ENCODE data around the gene PDYN. TPM values are rescaled to one million over a fixed set of nuclear protein-coding genes. Genes with fewer than 3 reads are reported as not detected.

The PDYN gene
- total and polyA plus RNA-seq, 9 of the 15 experiments (the other 6 are each of a cell fraction or from before 2014, with no cell fraction given) = not detected

GRCh38 chr20:1992359-1993110 lies 1.3 kb downstream of the PDYN start:
- H2AFZ ChIP-seq (ENCODE audit: low read depth, low read length) = no peak overlapping the region
- H3K4me2 ChIP-seq (ENCODE audit: insufficient read depth, low read length) = no peak overlapping the region
- H3K79me2 ChIP-seq (ENCODE audit: control insufficient read depth, insufficient read depth, low read length) = no peaks in the 10 kb centered on the region
- H3K9ac ChIP-seq (ENCODE audit: insufficient read depth in 1 of 2, low read depth in 2 of 2, low read length in 2 of 2) = no peak overlapping the region
- ChIA-PET CTCF (ENCODE audit: low intra/inter-chr PET ratio) (no interaction called here), POLR2A (no interaction called here)
- H3K9me1 ChIP-seq (ENCODE audit: control insufficient read depth, insufficient read depth, low read length) = no peaks in the 10 kb centered on the region
- no peak overlapping the region for H3K27ac ChIP-seq (ENCODE audit: extremely low read depth, low read depth, low read length)
- in situ Hi-C loops (cut with MboI) (no loop called here), intact Hi-C loops (cut with micrococcal nuclease) (no loop called here)
- ATAC-seq (no peak), FAIRE-seq (no peak), DNase-seq (ENCODE audit: extremely low read depth in 1 of 4, low spot score in 3 of 4) (no peak)
- WGBS (ENCODE audit: insufficient coverage, low coverage, missing lambda C conversion rate) = 0% methylated on average over 6 of the region's 8 CpGs
- H3K4me3 ChIP-seq = no peak overlapping the region
- H3K36me3 ChIP-seq (ENCODE audit: control insufficient read depth, insufficient read depth, low read length) = no peaks in the 10 kb centered on the region
- no peaks in the 10 kb centered on the region for H3K9me3 ChIP-seq (replicated peaks; ENCODE audit: control insufficient read depth, insufficient read depth, low read depth, low read length)
- no peaks in the 10 kb centered on the region for H3K4me1 ChIP-seq (replicated peaks in 1 of 2; ENCODE audit: control insufficient read depth in 2 of 2, insufficient read depth in 2 of 2, low read length in 2 of 2)
- no TSS peak for BruUV-seq (replicated peaks)
- H3K27me3 ChIP-seq (ENCODE audit: control insufficient read depth in 2 of 2, insufficient read depth in 2 of 2, low read length in 2 of 2) = peaks cover 0 to 31% of the 10 kb centered on the region in 2 experiments; a peak in 3 of 5 replicates
- H4K20me1 ChIP-seq (replicated peaks; ENCODE audit: control insufficient read depth, insufficient read depth, low read length) = no peaks in the 10 kb centered on the region
- TF ChIP-seq TRIM28 (IDR thresholded peaks at IDR 0.05) (no peak), NR3C1 (CRISPR knock-in tag; IDR thresholded peaks at IDR 0.05) (no peak), CUX1 (CRISPR knock-in tag; IDR thresholded peaks at IDR 0.05) (no peak), USF2 (CRISPR knock-in tag; IDR thresholded peaks at IDR 0.05) (no peak), RFX7 (CRISPR knock-in tag; IDR thresholded peaks at IDR 0.05) (no peak), ZNF146 (CRISPR knock-in tag; IDR thresholded peaks at IDR 0.05; ENCODE audit: unreplicated experiment) (no peak), SREBF1 (IDR thresholded peaks at IDR 0.05; ENCODE audit: borderline replicate concordance, low read depth, low read length) (no peak), ZNF232 (CRISPR knock-in tag; IDR thresholded peaks at IDR 0.05) (no peak), MYBL2 (IDR thresholded peaks at IDR 0.05; ENCODE audit: low read depth) (no peak), MYBL2 (CRISPR knock-in tag; IDR thresholded peaks at IDR 0.05; ENCODE audit: borderline replicate concordance) (no peak), ELK1 (CRISPR knock-in tag; IDR thresholded peaks at IDR 0.05) (no peak), ZNF445 (CRISPR knock-in tag; IDR thresholded peaks at IDR 0.05; ENCODE audit: low read depth) (no peak), ZFPM2 (CRISPR knock-in tag; IDR thresholded peaks at IDR 0.05) (no peak)

All from K562 (cell line).